DMS153 treated with DMSO at 0.1 percent for 48 hours (cell line): ENCODE results near the gene KPTN.

Experiments used
- DNase-seq: peaks from one replicate; lab custom pipeline; 2025; ENCODE audit not compliant: unreplicated experiment; lab: John Stamatoyannopoulos, UW

Gene KPTN

GRCh38 chr19:47436712-47437401 lies 47.2 kb downstream of the KPTN start:
- DNase-seq, result peak; percentile 79

DNA sequence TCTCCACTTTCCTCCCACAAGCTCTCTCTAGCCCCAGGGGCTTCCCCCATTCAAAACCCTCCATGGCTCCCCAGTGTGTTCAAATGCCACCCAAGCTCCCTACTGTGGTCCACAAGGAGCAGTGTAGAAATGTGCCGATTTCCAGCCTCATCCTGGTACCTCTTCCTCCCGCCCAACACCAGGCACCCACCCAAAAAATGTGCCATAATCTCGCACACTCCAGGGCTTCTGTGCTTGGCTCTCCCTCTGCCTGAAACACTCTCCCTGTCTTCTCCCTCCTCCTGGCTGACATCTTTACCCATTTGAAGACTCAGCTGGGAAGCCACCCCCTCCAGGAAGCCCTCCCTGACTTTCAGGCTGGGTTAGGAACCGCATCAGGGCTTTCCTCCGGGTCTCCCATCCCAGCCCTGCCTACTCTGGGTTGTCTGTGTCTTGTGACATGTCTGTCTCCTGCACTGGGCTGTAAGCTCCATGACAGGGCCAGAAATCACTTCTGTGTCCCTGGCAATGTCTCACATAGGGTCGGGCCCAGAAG lies 48.1 kb downstream of the KPTN start:
- DNase-seq, result no peak

DNA sequence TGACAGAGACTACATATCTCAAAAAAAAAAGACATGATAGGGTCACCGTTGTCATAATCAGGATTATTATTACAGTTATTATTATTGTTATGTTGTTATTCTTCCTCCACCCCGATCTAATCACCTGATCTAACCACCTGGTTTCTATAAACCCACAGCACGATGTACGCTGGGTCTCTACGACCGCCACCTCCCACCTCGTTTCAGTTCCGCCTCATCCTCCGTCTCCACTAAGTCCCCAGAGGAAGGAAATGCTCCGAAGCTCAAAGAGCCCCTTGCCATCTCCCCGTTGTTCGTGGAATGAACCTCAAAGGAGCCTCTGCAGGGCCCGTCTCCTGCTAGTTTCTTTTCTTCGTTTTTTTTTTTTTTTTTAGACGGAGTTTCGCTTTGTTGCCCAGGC lies 48.8 kb downstream of the KPTN start:
- no peak for DNase-seq

- no peak for DNase-seq
These were observed 49.9 kb downstream of the KPTN start for GRCh38 chr19:47434088-47434487.

- DNase-seq, result no peak
These were observed 50.9 kb downstream of the KPTN start for GRCh38 chr19:47433121-47433520.

GRCh38 chr19:47432499-47432898 lies 51.5 kb downstream of the KPTN start:
- DNase-seq, result no peak

- no peak for DNase-seq
These were observed 51.9 kb downstream of the KPTN start for GRCh38 chr19:47432091-47432490.

DNA sequence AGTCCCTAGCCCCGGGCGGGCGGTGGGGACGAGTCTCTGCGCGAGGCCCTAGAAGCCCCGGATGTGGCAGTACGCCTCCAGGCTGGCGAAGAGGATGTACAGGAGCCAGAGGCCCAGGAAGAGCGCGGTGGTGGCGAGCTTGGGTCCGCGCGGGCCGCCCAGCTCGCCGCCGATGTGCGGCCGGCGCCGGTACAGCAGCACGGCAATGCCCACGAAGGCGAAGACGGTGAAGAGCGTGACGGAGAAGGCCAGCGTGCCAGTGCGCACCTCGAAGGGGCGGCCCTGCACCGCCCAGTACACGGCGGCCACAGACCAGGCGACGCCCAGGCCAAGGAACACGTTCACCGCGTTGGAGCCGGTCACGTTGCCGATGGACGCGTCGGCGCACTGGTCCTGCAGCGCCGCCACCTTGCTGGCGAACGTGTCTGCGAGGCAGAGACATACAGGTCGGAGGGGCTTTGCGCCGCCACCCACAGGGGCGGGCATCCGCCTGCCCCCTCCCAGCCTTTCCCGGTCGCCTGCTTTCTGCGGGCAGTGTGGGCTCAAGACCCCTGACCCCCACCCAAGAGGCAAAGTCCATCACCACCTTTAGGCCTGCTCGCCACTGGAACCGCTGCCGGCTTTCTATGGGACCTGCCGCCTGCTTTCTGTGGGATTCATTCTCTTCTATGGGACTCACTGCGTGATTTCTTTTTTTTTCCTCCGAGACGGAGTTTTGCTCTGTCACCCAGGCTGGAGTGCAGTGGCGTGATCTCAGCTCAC lies 53.8 kb downstream of the KPTN start:
- peak; percentile 51 for DNase-seq

GRCh38 chr19:47429140-47429793 lies 54.8 kb downstream of the KPTN start:
- DNase-seq, result no peak

DNA sequence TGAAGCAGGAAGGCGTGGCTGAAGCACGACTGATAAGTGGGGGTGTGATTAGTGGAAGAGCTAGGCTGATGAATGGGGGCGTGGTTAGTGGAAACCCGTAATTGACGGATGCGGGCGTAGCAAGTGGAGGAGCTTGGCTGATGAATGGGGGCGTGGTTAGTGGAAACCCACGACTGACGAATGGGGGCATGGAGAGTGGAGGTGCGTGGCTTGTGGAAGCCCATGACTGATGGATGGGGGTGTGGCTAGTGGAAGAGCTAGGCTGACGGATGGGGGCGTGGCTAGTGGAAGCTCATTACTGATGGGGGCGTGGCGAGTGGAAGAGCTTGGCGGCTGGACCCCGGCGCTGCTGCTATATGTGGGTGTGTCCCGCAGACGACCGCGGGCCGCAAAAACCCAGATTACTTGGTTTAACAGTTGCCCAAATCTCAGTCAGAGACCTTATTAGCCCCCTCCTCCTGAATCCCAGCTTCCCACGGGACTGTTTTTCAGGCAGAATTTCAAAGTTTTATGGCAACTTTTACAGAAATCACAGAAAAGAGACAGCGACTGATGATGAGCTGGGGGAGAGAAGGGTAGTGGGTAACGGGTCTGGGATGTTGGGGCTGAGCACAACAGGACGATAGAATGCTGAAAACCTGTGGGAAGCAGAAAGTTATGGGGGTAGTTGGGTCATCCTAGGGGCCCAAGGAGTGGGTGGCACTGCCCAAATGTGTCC lies 55.7 kb downstream of the KPTN start:
- peak; percentile 98 for DNase-seq

GRCh38 chr19:47427241-47428176 lies 56.5 kb downstream of the KPTN start:
- peak; percentile 63 for DNase-seq
